ENCODE measurements around the gene FOXL3.

The FOXL3 gene

GRCh38 chr7:301291-302053, 11.5 kb downstream of the FOXL3 start:
- TF ChIP-seq CTCF (IDR thresholded peaks at IDR 0.05), result no peak

- TF ChIP-seq CTCF (IDR thresholded peaks at IDR 0.05), result no peak
Measured at GRCh38 chr7:302054-302992, 12.4 kb downstream of the FOXL3 start.

DNA sequence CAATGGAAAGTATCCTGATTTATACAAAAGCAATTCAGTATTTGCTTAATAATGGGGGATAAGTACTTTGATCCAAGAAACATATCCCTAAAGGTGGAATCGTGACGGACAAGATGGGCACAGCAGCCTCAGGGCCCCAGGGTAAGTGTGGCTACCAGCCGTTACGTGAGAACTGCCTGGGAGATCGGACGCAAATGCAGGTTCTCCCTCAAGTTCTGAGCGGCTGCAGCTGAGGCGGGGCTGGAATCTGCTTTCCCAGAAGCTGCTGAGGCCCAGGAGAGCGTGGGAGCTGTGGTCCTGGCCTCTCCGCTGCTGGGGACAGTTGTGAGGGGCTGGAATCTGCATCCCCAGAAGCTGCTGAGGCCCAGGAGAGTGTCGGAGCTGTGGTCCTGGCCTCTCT, 13.5 kb downstream of the FOXL3 start:
- TF ChIP-seq CTCF (IDR thresholded peaks at IDR 0.05), result no peak

- no peak for TF ChIP-seq CTCF (IDR thresholded peaks at IDR 0.05)
Measured at GRCh38 chr7:303884-304573, 14.1 kb downstream of the FOXL3 start.

- TF ChIP-seq CTCF (IDR thresholded peaks at IDR 0.05), result no peak
Measured at GRCh38 chr7:304574-305409, 14.8 kb downstream of the FOXL3 start.

DNA sequence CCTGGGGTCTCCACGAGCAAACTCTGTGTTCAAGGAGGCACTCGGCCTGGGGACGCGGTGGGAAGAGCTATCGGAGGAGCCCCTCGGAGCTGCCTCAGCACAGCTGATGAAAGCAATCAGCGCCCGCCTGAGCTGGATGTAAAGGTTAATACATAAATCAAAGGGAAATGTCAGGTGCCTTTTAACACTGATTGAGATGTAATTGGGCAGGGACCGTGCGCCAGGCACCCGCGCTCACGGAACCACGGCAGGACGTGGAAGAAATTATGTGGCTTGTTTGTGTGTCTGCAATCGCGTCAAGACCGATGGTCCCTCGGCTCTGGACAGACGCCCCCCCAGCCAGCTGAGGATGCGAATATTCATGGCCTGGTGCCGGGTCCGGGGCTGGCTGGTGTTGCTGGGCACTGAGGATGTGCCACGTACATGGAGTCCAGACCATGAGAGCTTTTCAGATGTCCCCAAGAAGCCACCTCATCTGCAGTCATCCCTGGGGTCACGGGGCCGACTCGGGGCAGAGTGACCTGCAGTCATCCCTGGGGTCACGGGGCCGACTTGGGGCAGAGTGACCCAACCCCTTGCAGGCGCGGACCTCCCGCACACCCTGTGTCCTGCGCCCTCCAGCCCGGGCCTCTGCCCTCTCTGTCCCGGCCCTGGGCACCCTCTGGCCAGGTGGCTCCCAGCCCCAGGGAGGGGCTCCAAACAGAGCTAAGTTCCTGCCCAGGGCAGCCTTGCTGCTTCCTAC, 15.6 kb downstream of the FOXL3 start:
- no peak for TF ChIP-seq CTCF (IDR thresholded peaks at IDR 0.05)
